ENCODE data around the gene ZNF607. TPM values are rescaled to one million over a fixed set of nuclear protein-coding genes. Genes with fewer than 3 reads are reported as not detected.
"Not testable (repeated sequence)": the region's sequence is repeated elsewhere in the genome, so short reads cannot be mapped to it uniquely, and the experiment has no call there.

The ZNF607 gene
- total RNA-seq: 1 to 10 TPM in 3 of 4 donors, under 1 TPM in 1; 0.62 to 2.7 (median 1.5) TPM

GRCh38 chr19:37719111-37719926 lies at the start of gene ZNF607:
ZNF607 (minus strand) TSS chr19:37719761; CDS start chr19:37711618, 8,143 bp downstream.
- Histone ChIP-seq H3K27ac (peak within 1 kb of the TSS; percentile 54 to 77 (median 70)), H3K36me3 (no peaks in the 10 kb centered on the region), H3K9me3 (no peaks in the 10 kb centered on the region), H3K4me3 (peak within 1 kb of the TSS; percentile 67 to 88 (median 82)), H3K27me3 (no peaks in the 10 kb centered on the region), H3K4me1 (peaks cover 6 to 13% of the 10 kb centered on the region in 2 donors)
- ATAC-seq (peak; percentile 89 to 97), DNase-seq (peak; percentile 64 to 75)
- in situ Hi-C loops (cut with MboI; ENCODE audit: low sequenced_read_pairs in 4 of 4): no loop called here
- intact Hi-C loops (cut with DNase I; ENCODE audit: low total_unique reads): loop anchor here (2.0 kb wide), 2 partner anchors 63 to 125 kb away; partner anchors contain the start of genes ZNF540 and ZNF571
- peak in 4 of 5 experiments; percentile 3 to 48 (median 46) for TF ChIP-seq CTCF (IDR thresholded peaks at IDR 0.05 in 4 of 5, conservative IDR thresholded peaks at IDR 0.05 in 1 of 5)
- peak; percentile 29 to 44 for TF ChIP-seq POLR2A (IDR thresholded peaks at IDR 0.05)

GRCh38 chr19:37763488-37763887 lies 43.9 kb upstream of the ZNF607 start:
- intact Hi-C loops (cut with DNase I; ENCODE audit: low total_unique reads) (no loop called here), in situ Hi-C loops (cut with MboI; ENCODE audit: low sequenced_read_pairs in 4 of 4) (no loop called here)
- Histone ChIP-seq H3K27ac (no peak overlapping the region), H3K4me3 (no peak overlapping the region), H3K4me1 (no peaks in the 10 kb centered on the region), H3K36me3 (peaks cover 0 to 65% of the 10 kb centered on the region in 2 donors), H3K9me3 (no peaks in the 10 kb centered on the region), H3K27me3 (no peaks in the 10 kb centered on the region)
- no peak for ATAC-seq
- DNase-seq: no peak
- TF ChIP-seq CTCF (IDR thresholded peaks at IDR 0.05 in 4 of 5, conservative IDR thresholded peaks at IDR 0.05 in 1 of 5): no peak
- TF ChIP-seq POLR2A (IDR thresholded peaks at IDR 0.05): no peak

- H3K27me3 ChIP-seq; H3K27ac ChIP-seq; intact Hi-C loops (cut with DNase I; ENCODE audit: low total_unique reads); H3K4me3 ChIP-seq; H3K4me1 ChIP-seq; H3K9me3 ChIP-seq; in situ Hi-C loops (cut with MboI; ENCODE audit: low sequenced_read_pairs in 4 of 4); ATAC-seq; DNase-seq: not testable (repeated sequence)
- H3K36me3 ChIP-seq: peaks cover 0 to 40% of the 10 kb centered on the region in 2 donors
These were observed 38.1 kb upstream of the ZNF607 start for GRCh38 chr19:37757683-37758082.

- H3K27ac ChIP-seq: no peak overlapping the region
- intact Hi-C loops (cut with DNase I; ENCODE audit: low total_unique reads): no loop called here
- TF ChIP-seq POLR2A (IDR thresholded peaks at IDR 0.05) (no peak), CTCF (IDR thresholded peaks at IDR 0.05 in 4 of 5, conservative IDR thresholded peaks at IDR 0.05 in 1 of 5) (no peak)
- in situ Hi-C loops (cut with MboI; ENCODE audit: low sequenced_read_pairs in 4 of 4): no loop called here
- peaks cover 5 to 53% of the 10 kb centered on the region in 2 donors for H3K36me3 ChIP-seq
- ATAC-seq (no peak), DNase-seq (no peak)
- peaks cover 2 to 24% (median 8%) of the 10 kb centered on the region in 3 donors for H3K9me3 ChIP-seq
- H3K27me3 ChIP-seq: no peaks in the 10 kb centered on the region
- no peaks in the 10 kb centered on the region for H3K4me1 ChIP-seq
- H3K4me3 ChIP-seq: peak overlapping the region in 1 of 4 donors; percentile 33
These were observed 18.8 kb upstream of the ZNF607 start for GRCh38 chr19:37738371-37738770.

- intact Hi-C loops (cut with DNase I; ENCODE audit: low total_unique reads) (no loop called here), in situ Hi-C loops (cut with MboI; ENCODE audit: low sequenced_read_pairs in 4 of 4) (no loop called here)
- Histone ChIP-seq H3K36me3 (peaks cover 0 to 3% of the 10 kb centered on the region in 2 donors), H3K27me3 (no peaks in the 10 kb centered on the region), H3K9me3 (no peaks in the 10 kb centered on the region), H3K4me1 (no peaks in the 10 kb centered on the region), H3K27ac (no peak overlapping the region), H3K4me3 (no peak overlapping the region)
- DNase-seq (no peak), ATAC-seq (no peak)
- TF ChIP-seq CTCF (IDR thresholded peaks at IDR 0.05 in 4 of 5, conservative IDR thresholded peaks at IDR 0.05 in 1 of 5) (no peak), POLR2A (IDR thresholded peaks at IDR 0.05) (no peak)
These were observed 5.6 kb upstream of the ZNF607 start for GRCh38 chr19:37725181-37725580.

All from gastrocnemius medialis (tissue), 4 donors.